Motor neuron (in vitro differentiated cells): ENCODE measurements around the gene UBE2C. TPM values are rescaled to one million over a fixed set of nuclear protein-coding genes. Genes with fewer than 3 reads are reported as not detected.
"Not testable (repeated sequence)": the region's sequence is repeated elsewhere in the genome, so short reads cannot be mapped to it uniquely, and the experiment has no call there.

Experiments
- ATAC-seq, 8 experiments: fragments of 200-7000 bp; cut with Tn5 transposase; replicated peaks in 6 of 8; 2 replicates each; pipeline ENCODE4 v1.8.0; 2021; ENCODE audit warnings: mild to moderate bottlenecking in 8 of 8, moderate library complexity in 8 of 8
- H3K27ac ChIP-seq, 2 donors: fragments of 250-450 bp; sonication (Bioruptor Pico); 2 replicates each; pipeline ENCODE4 v1.9.0; 2021; ENCODE audit warnings: antibody characterized with exemption in 2 of 2, mild to moderate bottlenecking in 2 of 2, moderate library complexity in 1 of 2
- H3K4me1 ChIP-seq, 2 donors: fragments of 250-450 bp; sonication (Bioruptor Pico); replicated peaks in 1 of 2; 2 replicates each; pipeline ENCODE4 v1.6.1; 2021; ENCODE audit warnings: antibody characterized with exemption in 2 of 2, mild to moderate bottlenecking in 2 of 2, moderate library complexity in 1 of 2
- H3K4me3 ChIP-seq, 5 donors: fragments of 250-450 bp; sonication (Bioruptor Pico); 2 replicates each; pipeline ENCODE4 v1.9.0; 2021; ENCODE audit warnings: antibody characterized with exemption in 5 of 5, mild to moderate bottlenecking in 5 of 5, moderate library complexity in 4 of 5
- WGBS, 10 experiments: fragments of 450-650 bp; shearing (Covaris generic); methylation state at CpG; one replicate each; pipeline ENCODE4 v1.0.0; 2022; 5-methylcytosine and 5-hydroxymethylcytosine counted together
- in situ Hi-C, 9 experiments: fragments of 400-800 bp; cut with MboI; loops; one replicate each; pipeline ENCODE4 v1.15.0; 2021; ENCODE audit warnings: low sequenced_read_pairs in 9 of 9, low pct_unique_long_range_greater_than_20kb in 2 of 9; ENCODE audit not compliant: unreplicated experiment in 9 of 9
- total RNA-seq, 8 experiments: library from RNA; unstranded; fragments of 300-600 nt; gene quantifications; 2 replicates each; pipeline versions ENCODE4 v1.2.3 to v1.2.4, GENCODE V29; 2022

The UBE2C gene
- total RNA-seq, 8 experiments from 2014 or later = 0.87 to 230 (median 9.7) TPM

DNA sequence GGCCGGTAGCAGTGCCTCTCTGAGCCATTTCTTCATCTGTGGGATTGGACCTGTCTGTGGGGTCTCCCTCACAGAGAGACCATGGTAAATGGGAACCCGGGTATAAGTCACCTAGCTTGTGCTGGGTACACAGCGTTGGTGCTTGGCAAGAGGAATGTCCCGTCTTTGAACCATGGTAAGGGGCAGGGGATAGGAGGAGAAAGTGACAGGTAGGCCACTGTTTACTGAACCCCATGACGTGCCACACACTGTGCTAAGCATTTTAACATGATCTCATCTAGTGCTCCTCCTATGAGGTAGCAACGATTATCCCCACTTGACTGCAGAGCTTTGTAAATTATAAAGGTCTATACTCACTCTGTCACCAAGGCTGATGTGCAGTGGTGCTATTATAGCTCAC is 15.3 kb downstream of the UBE2C start:
- ATAC-seq = no peak
- no peak overlapping the region for H3K4me3 ChIP-seq
- 20 to 100% (median 74%) methylated on average over 1 to 5 of the region's 6 CpGs; no CpG with 5 or more reads in 2 of the 10 experiments for WGBS, 10 experiments

DNA sequence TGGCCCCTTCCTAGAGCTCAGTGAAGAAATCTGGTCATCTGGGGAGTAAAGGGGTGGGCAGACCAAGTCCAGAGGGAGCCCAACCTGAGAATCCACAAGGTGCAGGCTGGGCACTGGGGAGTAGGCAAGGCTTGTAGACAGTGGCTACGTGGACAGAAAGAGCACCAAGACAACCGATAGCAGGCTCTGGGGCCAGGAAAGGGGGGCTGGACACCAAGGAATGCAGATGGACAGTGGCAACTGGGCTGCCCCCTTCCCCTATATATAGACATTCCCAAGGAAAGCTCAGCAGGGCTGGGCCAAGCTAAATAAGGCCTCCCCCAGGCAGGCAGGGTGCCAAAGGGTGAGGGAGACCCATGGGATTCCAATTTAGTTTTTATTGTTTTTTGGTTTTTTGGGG is 16.1 kb downstream of the UBE2C start:
- WGBS, 10 experiments = 24 to 80% (median 44%) methylated on average over 1 to 2 of the region's 2 CpGs; no CpG with 5 or more reads in 6 of the 10 experiments
- no peak overlapping the region for H3K27ac ChIP-seq

More for the DNA sequence above, 15.3 kb downstream of the UBE2C start:
- Histone ChIP-seq H3K27ac (no peak overlapping the region), H3K4me1 (no peaks in the 10 kb centered on the region)
- in situ Hi-C loops = no loop called here

DNA sequence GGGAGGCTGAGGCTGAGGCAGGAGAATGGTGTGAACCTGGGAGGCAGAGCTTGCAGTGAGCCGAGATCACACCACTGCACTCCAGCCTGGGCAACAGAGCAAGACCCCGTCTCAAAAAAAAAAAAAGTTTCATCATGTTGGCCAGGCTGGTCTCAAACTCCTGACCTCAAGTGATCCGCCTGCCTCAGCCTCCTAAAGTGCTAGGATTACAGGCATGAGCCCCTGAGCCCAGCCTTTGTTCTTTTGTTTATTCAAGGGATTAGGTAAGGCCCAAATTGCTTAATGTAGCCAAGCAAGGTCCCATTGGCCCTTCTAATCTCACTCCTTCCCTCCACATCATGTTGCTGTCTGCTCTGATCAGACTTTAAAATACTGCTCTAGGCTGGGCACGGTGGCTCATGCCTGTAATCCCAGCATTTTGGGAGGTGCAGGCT is 17.2 kb downstream of the UBE2C start:
- H3K4me1 ChIP-seq, H3K4me3 ChIP-seq, in situ Hi-C loops, H3K27ac ChIP-seq, ATAC-seq: not testable (repeated sequence)
- WGBS, 10 experiments = 40 to 100% (median 78%) methylated on average over 1 to 2 of the region's 4 CpGs; no CpG with 5 or more reads in 4 of the 10 experiments

More for the DNA sequence above, 16.1 kb downstream of the UBE2C start:
- in situ Hi-C loops = no loop called here
- ATAC-seq = peak in 2 of 8 experiments; percentile 13 to 63
- Histone ChIP-seq H3K4me1 (peaks cover 0 to 2% of the 10 kb centered on the region in 2 donors), H3K4me3 (no peak overlapping the region)

DNA sequence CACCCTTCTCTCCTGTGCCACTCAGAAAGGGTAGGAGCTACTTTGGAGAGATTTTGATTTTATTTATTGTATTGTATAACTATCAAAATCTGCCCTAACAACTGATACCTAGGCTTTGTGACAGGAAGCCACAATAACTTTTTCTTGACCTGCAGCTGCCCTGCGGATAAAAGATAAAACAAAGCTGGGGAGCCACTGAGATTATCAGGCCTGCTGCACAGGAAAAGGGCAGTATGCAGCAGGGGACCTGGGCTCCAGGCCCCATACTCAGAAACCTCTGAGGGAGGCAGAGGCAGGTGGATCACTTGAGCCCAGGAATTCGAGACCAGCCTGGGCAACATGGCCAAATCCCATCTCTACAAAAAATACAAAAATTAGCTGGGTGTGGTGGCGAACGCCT is 20.2 kb downstream of the UBE2C start:
- Histone ChIP-seq H3K4me1 (peaks cover 0 to 2% of the 10 kb centered on the region in 2 donors), H3K27ac (no peak overlapping the region), H3K4me3 (no peak overlapping the region)
- in situ Hi-C loops = no loop called here
- WGBS, 10 experiments = 83 to 100% (median 97%) methylated on average over 1 to 4 of the region's 4 CpGs; no CpG with 5 or more reads in 4 of the 10 experiments
- no peak for ATAC-seq

DNA sequence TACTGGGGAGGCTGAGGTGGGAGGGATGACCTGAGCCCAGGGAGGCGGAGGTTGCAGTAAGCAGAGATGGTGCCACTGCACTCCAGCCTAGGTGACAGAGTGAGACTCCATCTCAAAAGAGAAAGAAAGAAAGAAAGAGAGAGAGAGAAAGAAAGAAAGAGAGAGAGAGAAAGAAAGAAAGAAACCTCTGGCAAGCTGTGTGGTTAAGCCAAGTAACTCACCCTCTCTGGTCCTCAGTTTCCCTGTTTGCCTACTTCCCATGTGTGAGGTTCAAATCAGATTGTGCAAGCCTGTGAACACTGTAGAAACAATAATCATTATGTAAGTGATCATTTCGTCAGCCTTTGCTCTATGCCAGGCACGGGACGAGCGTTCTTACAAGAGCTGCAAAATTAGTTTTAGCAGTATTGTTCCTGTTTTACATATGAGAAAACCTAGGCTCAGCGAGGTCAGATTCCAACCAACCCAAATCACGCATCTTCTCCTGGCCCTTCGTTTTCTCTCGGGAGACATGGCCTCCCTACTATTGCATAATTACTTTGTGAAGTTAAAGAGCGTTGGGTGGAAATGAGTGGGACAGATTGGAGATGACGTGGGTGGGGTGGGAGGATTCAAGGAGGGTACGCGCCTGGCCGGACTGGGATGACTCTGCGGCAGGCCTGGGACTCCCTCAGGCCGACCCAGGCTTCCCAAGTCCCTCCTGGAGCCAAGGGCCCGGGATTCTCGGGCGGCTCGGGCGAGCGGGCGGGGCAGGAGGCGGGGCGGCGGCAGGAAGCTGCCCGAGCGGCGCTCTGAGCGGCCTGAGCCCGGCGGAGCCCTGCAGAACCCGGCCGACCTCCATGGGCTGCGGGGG is 20.8 kb downstream of the UBE2C start, which contains the start of gene SNX21:
Gene SNX21 (plus strand): TSS at position 770 of the 853 bp plus-strand sequence. CDS start 121 bp downstream, outside the sequence.
- Histone ChIP-seq H3K4me1 (peaks cover 0 to 2% of the 10 kb centered on the region in 2 donors), H3K27ac (peak within 1 kb of the TSS; percentile 29 to 31), H3K4me3 (peak within 1 kb of the TSS; percentile 42 to 72 (median 61))
- 7 to 40% (median 30%) methylated on average over 1 to 9 of the region's 35 CpGs; no CpG with 5 or more reads in 2 of the 10 experiments for WGBS, 10 experiments
- in situ Hi-C loops = no loop called here
- ATAC-seq = peak; percentile 69 to 94 (median 90)

DNA sequence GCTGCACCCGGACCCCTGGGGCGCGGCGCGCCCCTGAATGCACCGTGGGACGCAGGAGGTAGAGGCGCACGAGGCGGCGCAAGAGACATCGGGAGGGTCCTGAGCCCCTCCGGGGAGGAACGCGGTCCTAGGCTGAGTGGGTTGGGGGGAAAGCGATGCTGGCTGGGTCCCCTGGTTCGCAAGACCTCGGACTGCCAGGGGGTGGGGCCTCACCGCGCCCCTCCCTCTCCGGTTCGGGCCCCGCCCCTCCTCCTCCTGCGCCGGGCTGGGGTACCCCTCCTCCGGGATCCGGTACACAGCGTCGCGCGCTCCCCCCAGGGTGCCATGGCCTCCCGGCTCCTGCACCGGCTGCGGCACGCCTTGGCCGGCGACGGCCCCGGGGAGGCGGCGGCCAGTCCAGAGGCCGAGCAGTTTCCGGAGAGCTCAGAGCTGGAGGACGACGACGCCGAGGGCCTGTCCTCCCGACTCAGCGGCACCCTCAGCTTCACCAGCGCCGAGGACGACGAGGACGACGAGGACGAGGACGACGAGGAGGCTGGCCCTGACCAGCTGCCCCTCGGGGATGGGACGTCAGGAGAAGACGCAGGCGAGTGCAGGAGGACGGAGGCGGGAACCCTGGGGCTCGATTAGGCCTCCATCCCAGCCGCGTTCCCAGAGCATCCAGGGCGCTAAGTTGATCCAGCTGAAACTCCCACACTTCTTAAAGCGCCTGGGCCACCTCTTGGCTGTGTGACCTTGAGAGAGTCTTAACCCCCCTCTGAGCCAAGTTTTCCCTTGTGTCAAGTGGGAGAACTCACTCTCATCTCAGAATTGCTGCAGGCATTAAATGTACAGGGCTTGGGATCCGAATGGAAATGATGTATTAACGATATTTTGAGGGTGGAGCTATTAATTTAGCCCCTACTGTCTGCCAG is 21.7 kb downstream of the UBE2C start:
- WGBS, 10 experiments = 8 to 100% (median 56%) methylated on average over 1 to 6 of the region's 71 CpGs; no CpG with 5 or more reads in 6 of the 10 experiments
- H3K4me3 ChIP-seq = peak overlapping the region; percentile 42 to 72 (median 61)
- ATAC-seq = peak; percentile 45 to 85 (median 82)
- peak overlapping the region; percentile 29 to 31 for H3K27ac ChIP-seq
- H3K4me1 ChIP-seq = peaks cover 0 to 2% of the 10 kb centered on the region in 2 donors
- in situ Hi-C loops = no loop called here

DNA sequence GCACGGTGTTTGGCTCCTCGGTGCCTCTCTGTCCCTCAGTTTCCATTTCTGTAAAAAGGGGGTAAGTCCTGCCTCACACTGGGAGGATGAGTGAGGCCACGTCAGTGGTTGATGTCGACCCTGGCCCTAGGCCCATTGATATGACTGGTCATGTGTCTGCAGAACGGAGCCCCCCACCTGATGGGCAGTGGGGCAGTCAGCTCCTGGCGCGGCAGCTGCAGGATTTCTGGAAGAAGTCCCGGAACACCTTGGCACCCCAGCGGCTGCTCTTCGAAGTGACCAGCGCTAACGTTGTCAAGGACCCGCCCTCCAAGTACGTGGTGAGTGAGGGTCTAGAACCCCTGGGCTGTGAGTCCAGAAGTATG is 22.3 kb downstream of the UBE2C start:
- WGBS, 10 experiments = 74 to 97% (median 88%) methylated on average over 1 to 10 of the region's 14 CpGs; no CpG with 5 or more reads in 6 of the 10 experiments
- H3K27ac ChIP-seq = no peak overlapping the region
- in situ Hi-C loops = no loop called here
- H3K4me3 ChIP-seq = peak overlapping the region in 1 of 5 donors; percentile 63
- H3K4me1 ChIP-seq = peaks cover 0 to 2% of the 10 kb centered on the region in 2 donors
- no peak for ATAC-seq

DNA sequence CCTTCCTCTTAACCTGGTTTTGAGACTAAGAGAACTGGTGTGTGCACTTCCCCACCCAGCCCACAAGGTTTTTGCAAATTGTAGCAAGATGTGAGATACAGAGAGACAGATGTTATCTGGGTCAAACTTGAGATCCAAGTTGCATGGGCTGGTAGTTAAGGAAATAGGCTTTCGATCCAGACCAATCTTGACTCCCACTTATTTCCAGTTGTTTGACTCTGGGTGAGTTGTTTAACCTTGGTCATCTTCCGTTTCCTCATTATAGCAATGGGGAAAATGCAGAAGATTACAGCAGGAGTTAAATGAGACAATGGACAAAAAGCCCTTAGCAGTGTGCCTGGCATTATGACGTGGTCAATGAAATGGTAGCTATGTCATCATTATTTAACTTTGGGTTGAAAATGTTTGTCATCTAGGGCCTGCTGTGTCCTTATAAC is 22.9 kb downstream of the UBE2C start:
- WGBS, 10 experiments = 0 to 100% (median 83%) methylated on average over 1 to 3 of the region's 3 CpGs; no CpG with 5 or more reads in 1 of the 10 experiments
- no peak overlapping the region for H3K4me3 ChIP-seq

DNA sequence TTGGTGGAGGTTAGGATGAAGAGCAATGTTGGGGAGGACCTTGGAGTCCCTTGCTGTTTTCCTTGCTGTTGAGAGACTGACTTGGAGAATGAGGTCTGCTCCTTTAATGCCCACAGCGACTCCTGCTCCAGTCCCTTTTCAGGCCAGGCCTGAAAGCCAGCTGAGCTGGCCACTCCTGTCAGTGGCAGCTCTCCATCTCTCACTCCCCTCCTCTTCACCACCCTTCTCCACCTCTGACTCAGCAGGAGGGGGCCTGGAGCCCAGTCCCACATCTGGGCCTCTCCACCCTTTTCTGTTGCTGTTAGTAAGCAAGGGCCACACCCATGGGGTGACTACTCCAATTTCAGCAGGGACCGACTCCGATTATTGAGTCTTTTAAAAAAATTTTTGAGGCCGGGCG is 23.4 kb downstream of the UBE2C start:
- H3K4me3 ChIP-seq = no peak overlapping the region
- 80 to 100% methylated on average over 1 of the region's 5 CpGs; no CpG with 5 or more reads in 8 of the 10 experiments for WGBS, 10 experiments
- peak in 3 of 8 experiments; percentile 21 to 59 (median 45) for ATAC-seq
- no peak overlapping the region for H3K27ac ChIP-seq
- in situ Hi-C loops = no loop called here
- H3K4me1 ChIP-seq = peaks cover 0 to 2% of the 10 kb centered on the region in 2 donors

More for the DNA sequence above, 22.9 kb downstream of the UBE2C start:
- no peak for ATAC-seq
- no peak overlapping the region for H3K27ac ChIP-seq
- in situ Hi-C loops = no loop called here
- peaks cover 0 to 2% of the 10 kb centered on the region in 2 donors for H3K4me1 ChIP-seq

DNA sequence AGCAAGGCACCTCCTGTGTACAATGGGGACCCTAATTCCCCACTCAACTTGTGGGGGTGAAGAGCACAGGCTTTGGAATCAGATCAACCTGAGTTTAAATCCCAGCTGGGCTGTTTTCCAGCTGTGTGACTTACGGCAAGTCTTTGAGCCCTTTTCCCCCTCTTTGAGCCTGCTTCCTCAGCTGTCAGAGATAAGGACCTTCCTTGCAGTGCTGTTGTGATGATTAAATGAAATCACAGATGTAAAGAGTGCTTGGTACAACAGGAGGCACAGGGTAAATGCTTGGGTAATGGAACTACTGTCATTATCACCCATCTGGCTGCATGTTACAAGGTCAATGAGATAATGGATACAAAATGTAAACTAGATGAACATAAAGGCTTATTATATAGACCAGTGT is 24.4 kb downstream of the UBE2C start:
- Histone ChIP-seq H3K4me3 (no peak overlapping the region), H3K27ac (no peak overlapping the region), H3K4me1 (peaks cover 0 to 2% of the 10 kb centered on the region in 2 donors)
- 50 to 100% methylated on average over 1 of the region's 1 CpG; no CpG with 5 or more reads in 8 of the 10 experiments for WGBS, 10 experiments
- ATAC-seq = no peak
- in situ Hi-C loops = no loop called here

DNA sequence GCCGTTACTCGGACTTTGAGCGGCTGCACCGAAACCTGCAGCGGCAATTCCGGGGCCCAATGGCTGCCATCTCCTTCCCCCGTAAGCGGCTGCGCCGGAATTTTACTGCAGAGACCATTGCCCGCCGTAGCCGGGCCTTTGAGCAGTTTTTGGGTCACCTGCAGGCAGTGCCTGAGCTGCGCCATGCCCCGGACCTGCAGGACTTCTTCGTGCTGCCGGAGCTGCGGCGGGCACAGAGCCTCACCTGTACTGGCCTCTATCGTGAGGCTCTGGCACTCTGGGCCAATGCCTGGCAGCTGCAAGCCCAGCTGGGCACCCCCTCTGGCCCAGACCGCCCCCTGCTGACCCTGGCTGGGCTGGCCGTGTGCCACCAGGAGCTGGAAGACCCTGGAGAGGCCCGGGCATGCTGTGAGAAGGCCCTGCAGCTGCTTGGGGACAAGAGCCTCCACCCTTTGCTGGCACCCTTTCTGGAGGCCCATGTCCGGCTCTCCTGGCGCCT is 28.3 kb downstream of the UBE2C start:
- H3K27ac ChIP-seq = no peak overlapping the region
- no peaks in the 10 kb centered on the region for H3K4me1 ChIP-seq
- H3K4me3 ChIP-seq = no peak overlapping the region
- in situ Hi-C loops = no loop called here
- peak in 3 of 8 experiments; percentile 6 to 15 (median 7) for ATAC-seq
- 60 to 100% (median 92%) methylated on average over 1 to 7 of the region's 25 CpGs; no CpG with 5 or more reads in 6 of the 10 experiments for WGBS, 10 experiments

DNA sequence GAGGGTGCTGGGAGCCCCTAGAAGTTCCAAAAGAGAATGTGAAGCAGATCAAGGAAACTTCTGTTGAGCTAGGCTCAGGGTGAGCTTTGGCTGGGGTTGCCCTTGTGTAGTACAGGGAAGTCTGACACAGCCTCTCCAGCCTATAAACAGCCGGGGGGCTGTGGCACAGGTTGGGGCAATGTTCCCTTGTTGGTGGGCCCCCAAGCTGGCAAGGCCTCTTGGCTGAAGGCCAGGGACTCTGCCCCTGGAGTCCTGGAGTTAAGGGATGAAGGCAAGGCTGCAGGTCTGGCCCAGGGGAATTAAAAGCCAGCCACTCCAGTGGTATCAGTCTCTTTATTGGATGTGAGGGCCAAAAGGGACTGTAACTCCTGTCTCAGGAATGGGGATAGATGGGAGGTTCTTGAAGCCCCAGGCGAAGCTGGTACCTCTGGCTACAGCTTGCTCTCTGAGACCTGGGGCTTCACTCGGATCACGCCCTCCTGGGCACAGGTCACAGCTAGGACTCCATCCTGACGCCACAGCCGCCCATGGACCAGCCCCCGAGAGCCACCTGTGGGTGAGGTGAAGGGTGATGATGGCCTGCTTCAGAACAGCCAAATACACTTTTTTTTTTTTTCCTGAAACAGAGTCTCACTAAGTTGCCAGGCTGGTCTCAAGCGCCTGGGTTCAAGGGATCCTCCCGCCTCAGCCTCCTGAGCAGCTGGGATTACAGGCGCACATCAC is 29.1 kb downstream of the UBE2C start:
- in situ Hi-C loops = no loop called here
- peak in 1 of 8 experiments; percentile 13 for ATAC-seq

More for the DNA sequence above, 29.1 kb downstream of the UBE2C start:
- Histone ChIP-seq H3K4me3 (no peak overlapping the region), H3K4me1 (no peaks in the 10 kb centered on the region), H3K27ac (no peak overlapping the region)
- WGBS, 10 experiments = 90 to 100% (median 100%) methylated on average over 1 to 5 of the region's 10 CpGs; no CpG with 5 or more reads in 6 of the 10 experiments
